Neutrophil (primary cell): ENCODE measurements around the gene ATP11B.

Source experiments
- H3K27ac ChIP-seq: fragments of 200-600 bp; sonication (generic); 2 replicates; pipeline ENCODE4 v1.5.1; 2016; ENCODE audit warnings: mild to moderate bottlenecking, moderate library complexity
- H3K27me3 ChIP-seq: fragments of 200-600 bp; sonication (generic); 2 replicates; pipeline ENCODE4 v1.6.0; 2016; ENCODE audit warnings: mild to moderate bottlenecking
- H3K36me3 ChIP-seq: fragments of 200-600 bp; sonication (generic); 2 replicates; pipeline ENCODE4 v1.5.1; 2017
- H3K4me1 ChIP-seq, 2 experiments: fragments of 200-600 bp in 1 of 2; sonication (generic) in 1 of 2; 1 replicate in 1 of 2; 2 replicates in 1 of 2; pipeline versions ENCODE4 v1.5.1 to v1.6.1; 2013 to 2016; ENCODE audit warnings: low read depth in 1 of 2, low read length in 1 of 2, mild to moderate bottlenecking in 1 of 2, moderate library complexity in 1 of 2; ENCODE audit not compliant: control insufficient read depth in 1 of 2, insufficient read depth in 1 of 2
- H3K4me3 ChIP-seq, 2 experiments: fragments of 200-600 bp in 1 of 2; sonication (generic) in 1 of 2; 1 replicate in 1 of 2; 2 replicates in 1 of 2; pipeline ENCODE4 v1.5.1; 2013 to 2016; ENCODE audit warnings: low read depth in 1 of 2, low read length in 1 of 2, mild to moderate bottlenecking in 1 of 2, moderate library complexity in 1 of 2
- H3K9me3 ChIP-seq: fragments of 200-600 bp; sonication (generic); 2 replicates; pipeline ENCODE4 v1.5.1; 2016
- TF ChIP-seq, protein P1 (sequence below): fragments of 200-600 bp; sonication (generic); IDR thresholded peaks from 2 replicates; pipeline ENCODE4 v1.5.1; 2016; ENCODE audit warnings: antibody characterized with exemption

ATP11B gene

DNA sequence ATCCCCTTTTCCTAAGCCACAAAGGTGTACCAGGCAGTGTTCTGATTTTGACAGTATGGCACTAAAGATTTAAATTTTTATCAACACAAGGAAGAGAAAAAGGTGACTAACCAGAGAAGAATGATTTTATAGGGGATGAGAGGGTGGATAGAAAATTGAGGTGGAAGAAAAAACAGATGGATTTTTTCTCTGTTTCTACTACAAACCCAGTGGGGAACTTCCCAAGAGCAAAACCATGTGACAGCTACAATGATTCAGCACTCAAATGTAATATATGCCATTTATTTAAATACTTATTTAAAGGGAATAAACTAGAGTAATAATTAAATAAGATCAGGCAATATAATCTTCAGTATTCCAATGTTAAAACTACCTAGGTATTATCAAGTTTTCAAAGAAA lies 176.0 kb downstream of the ATP11B start:
- TF ChIP-seq, protein P1, sequence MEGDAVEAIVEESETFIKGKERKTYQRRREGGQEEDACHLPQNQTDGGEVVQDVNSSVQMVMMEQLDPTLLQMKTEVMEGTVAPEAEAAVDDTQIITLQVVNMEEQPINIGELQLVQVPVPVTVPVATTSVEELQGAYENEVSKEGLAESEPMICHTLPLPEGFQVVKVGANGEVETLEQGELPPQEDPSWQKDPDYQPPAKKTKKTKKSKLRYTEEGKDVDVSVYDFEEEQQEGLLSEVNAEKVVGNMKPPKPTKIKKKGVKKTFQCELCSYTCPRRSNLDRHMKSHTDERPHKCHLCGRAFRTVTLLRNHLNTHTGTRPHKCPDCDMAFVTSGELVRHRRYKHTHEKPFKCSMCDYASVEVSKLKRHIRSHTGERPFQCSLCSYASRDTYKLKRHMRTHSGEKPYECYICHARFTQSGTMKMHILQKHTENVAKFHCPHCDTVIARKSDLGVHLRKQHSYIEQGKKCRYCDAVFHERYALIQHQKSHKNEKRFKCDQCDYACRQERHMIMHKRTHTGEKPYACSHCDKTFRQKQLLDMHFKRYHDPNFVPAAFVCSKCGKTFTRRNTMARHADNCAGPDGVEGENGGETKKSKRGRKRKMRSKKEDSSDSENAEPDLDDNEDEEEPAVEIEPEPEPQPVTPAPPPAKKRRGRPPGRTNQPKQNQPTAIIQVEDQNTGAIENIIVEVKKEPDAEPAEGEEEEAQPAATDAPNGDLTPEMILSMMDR: no peak
- no peaks in the 10 kb centered on the region for H3K36me3 ChIP-seq

DNA sequence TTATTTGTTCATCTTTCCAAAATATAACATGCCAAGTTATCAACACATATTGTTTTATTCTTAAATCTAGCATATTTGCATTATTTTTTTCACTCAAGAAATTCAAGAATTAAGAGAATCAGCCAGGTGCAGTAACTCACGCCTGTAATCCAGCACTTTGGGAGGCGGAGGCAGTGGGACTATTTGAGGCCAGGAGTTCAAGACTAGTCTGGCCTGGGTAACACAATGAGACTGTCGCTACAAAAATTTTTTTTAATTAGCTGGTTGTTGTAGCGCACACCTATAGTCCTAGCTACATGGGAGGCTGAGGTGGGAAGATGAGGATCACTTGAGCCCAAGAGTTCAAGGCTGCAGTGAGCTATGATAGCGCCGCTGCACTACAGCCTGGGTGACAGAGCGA lies 176.5 kb downstream of the ATP11B start:
- no peaks in the 10 kb centered on the region for H3K36me3 ChIP-seq
- H3K9me3 ChIP-seq: no peaks in the 10 kb centered on the region
- TF ChIP-seq, protein P1: no peak
- no peaks in the 10 kb centered on the region for H3K27me3 ChIP-seq
- no peak overlapping the region for H3K4me3 ChIP-seq
- peaks cover 15 to 26% of the 10 kb centered on the region in 2 experiments for H3K4me1 ChIP-seq
- H3K27ac ChIP-seq: no peak overlapping the region

More for the DNA sequence above, 176.0 kb downstream of the ATP11B start:
- Histone ChIP-seq H3K4me1 (peaks cover 15 to 26% of the 10 kb centered on the region in 2 experiments), H3K4me3 (no peak overlapping the region), H3K9me3 (no peaks in the 10 kb centered on the region), H3K27me3 (no peaks in the 10 kb centered on the region), H3K27ac (no peak overlapping the region)

DNA sequence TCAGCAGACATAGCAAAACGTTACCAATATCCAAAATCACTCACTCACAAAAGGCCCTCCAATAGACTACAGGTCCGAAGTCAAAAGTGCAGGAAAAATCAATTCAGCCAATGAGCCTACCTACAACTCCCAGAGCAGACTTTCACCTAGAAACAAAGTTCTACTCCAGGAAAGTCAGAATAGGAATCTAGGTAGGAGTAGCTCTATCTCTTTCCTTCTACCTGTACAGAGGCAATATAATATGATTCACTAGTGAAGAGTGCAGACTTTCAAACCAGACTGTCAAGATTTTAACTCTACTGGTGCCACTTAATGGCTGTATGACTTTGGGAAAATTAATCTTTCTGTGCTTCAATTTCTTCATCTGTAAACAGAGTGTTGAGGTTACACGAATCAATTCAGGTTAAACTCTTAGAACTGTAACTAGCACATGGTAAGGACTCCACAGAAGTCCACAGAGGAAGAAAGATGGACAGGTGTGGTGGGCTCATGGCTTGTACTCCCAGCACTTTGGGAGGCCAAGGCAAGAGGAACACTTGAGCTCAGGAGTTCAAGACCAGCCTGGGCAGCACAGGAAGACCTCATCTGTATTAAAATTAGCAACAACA lies 177.6 kb downstream of the ATP11B start:
- TF ChIP-seq, protein P1: no peak

More for the DNA sequence above, 177.6 kb downstream of the ATP11B start:
- H3K9me3 ChIP-seq: no peaks in the 10 kb centered on the region
- H3K36me3 ChIP-seq: no peaks in the 10 kb centered on the region
- H3K4me3 ChIP-seq: no peak overlapping the region
- peaks cover 15 to 26% of the 10 kb centered on the region in 2 experiments for H3K4me1 ChIP-seq
- no peaks in the 10 kb centered on the region for H3K27me3 ChIP-seq
- no peak overlapping the region for H3K27ac ChIP-seq
